ENCODE results near the gene C2CD3. TPM values are rescaled to one million over a fixed set of nuclear protein-coding genes. Genes with fewer than 3 reads are reported as not detected.

C2CD3 gene
- total RNA-seq, 4 donors from 2014 or later = 16.8 to 50.3 (median 29.0) TPM

DNA sequence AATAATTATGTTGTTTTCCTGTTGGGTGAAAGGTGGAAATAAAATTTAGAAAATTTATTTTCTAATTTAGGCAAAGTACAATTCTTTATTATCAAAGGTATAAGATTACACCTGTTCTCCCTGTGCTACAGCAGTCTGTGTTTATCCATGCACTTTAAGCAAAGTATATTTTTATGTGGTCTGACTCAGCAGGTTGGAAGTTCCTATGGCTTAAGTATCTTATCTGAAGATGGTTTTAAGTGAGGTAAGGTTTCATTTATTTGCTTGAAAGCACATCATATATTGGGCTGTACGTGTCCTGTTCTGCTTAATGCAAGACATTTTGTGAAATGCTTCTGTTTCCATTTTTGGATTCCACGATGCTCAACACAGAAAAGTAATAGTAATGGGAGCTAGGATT lies 14.9 kb upstream of the C2CD3 start:
- Histone ChIP-seq H3K27ac (no peak overlapping the region), H3K9me3 (no peaks in the 10 kb centered on the region), H3K36me3 (no peaks in the 10 kb centered on the region), H3K27me3 (no peaks in the 10 kb centered on the region), H3K4me3 (no peak overlapping the region), H3K4me1 (no peaks in the 10 kb centered on the region)
- no peak for TF ChIP-seq POLR2A (IDR thresholded peaks at IDR 0.05)
- TF ChIP-seq, protein P1, sequence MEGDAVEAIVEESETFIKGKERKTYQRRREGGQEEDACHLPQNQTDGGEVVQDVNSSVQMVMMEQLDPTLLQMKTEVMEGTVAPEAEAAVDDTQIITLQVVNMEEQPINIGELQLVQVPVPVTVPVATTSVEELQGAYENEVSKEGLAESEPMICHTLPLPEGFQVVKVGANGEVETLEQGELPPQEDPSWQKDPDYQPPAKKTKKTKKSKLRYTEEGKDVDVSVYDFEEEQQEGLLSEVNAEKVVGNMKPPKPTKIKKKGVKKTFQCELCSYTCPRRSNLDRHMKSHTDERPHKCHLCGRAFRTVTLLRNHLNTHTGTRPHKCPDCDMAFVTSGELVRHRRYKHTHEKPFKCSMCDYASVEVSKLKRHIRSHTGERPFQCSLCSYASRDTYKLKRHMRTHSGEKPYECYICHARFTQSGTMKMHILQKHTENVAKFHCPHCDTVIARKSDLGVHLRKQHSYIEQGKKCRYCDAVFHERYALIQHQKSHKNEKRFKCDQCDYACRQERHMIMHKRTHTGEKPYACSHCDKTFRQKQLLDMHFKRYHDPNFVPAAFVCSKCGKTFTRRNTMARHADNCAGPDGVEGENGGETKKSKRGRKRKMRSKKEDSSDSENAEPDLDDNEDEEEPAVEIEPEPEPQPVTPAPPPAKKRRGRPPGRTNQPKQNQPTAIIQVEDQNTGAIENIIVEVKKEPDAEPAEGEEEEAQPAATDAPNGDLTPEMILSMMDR (IDR thresholded peaks at IDR 0.05) = no peak
- no peak for DNase-seq

DNA sequence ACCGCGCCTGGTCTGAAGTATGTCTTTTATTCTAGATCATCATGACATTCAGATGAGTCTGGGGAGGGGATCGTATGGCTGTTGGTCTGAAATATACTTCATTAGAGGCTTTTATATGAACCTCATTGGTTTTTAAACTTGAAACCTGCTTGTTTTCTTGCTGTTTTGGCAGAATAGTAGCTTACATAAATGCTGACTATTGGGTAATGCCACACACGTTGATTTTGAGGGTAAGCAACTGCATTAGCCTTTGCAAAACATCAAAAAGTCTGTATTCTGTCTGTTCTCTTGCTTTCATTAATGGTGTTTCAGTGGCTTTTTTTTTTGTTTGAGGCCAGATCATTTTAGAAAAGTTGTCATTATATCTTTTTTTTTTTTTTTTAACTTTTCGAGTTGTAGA lies 14.5 kb upstream of the C2CD3 start:
- no peak overlapping the region for H3K4me3 ChIP-seq
- DNase-seq = no peak
- no peaks in the 10 kb centered on the region for H3K36me3 ChIP-seq
- H3K4me1 ChIP-seq = no peaks in the 10 kb centered on the region
- no peaks in the 10 kb centered on the region for H3K9me3 ChIP-seq
- no peak overlapping the region for H3K27ac ChIP-seq
- TF ChIP-seq POLR2A (IDR thresholded peaks at IDR 0.05) = no peak
- TF ChIP-seq, protein P1 (IDR thresholded peaks at IDR 0.05) = no peak
- no peaks in the 10 kb centered on the region for H3K27me3 ChIP-seq

DNA sequence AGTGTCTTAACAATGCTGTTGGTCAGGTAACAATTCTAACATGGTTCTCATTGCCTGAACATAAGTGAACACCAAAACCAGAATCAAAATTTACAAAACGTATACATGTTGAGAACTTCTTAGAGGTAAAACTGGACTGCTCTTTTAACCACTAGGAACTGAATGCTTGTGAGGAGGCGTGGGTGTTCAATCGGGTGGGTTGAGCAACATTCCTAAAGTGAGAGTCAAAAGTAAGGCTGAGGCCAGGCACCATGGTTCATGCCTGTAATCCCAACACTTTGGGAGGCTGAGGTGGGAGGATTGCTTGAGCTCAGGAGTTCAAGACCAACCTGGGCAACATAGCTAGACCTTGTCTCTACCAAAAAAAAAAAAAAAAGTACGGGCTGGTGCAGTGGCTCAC lies 11.8 kb upstream of the C2CD3 start:
- Histone ChIP-seq H3K9me3 (no peaks in the 10 kb centered on the region), H3K4me3 (no peak overlapping the region), H3K4me1 (no peaks in the 10 kb centered on the region), H3K36me3 (no peaks in the 10 kb centered on the region), H3K27ac (no peak overlapping the region), H3K27me3 (no peaks in the 10 kb centered on the region)
- no peak for DNase-seq
- TF ChIP-seq, protein P1 (IDR thresholded peaks at IDR 0.05) = no peak
- no peak for TF ChIP-seq POLR2A (IDR thresholded peaks at IDR 0.05)

DNA sequence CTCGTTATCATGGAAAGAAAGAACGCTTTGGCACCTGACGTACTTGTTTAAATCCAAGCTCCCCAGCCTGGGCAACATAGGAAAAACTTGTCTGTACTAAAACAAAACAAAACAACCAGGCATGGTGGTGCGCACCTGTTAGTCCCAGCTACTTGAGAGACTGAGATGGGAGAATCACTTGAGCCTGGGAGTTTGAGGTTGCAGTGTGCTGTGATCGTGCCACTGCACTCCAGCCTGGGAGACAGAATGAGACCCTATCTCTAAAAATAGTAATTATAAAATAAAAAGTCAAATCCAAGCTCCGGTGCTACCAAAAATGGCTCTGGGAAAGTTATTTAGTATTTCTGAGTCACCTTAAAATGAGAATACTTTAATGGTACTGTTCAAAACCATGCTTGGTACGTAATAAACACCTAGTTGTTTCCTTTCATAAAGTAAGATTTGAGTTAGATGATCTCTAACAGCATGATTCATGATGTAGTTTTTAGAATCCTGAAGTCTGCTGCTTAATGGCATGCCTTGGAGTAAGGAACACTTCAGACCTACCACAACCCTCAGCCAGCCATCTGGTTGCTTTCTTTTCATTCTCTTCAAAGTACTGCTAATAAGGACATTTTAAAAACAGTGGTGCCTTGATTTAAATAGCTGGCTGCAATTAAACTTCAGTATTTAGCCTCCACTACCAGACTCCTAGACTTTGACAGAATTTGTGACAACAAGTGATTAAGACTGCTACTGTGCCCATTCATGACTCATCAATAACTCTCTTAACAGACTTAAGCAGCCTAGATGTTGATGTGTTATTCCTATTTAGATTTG lies 8.6 kb upstream of the C2CD3 start:
- H3K9me3 ChIP-seq = no peaks in the 10 kb centered on the region
- no peak overlapping the region for H3K27ac ChIP-seq
- no peak for TF ChIP-seq POLR2A (IDR thresholded peaks at IDR 0.05)
- TF ChIP-seq, protein P1 (IDR thresholded peaks at IDR 0.05) = no peak
- H3K36me3 ChIP-seq = no peaks in the 10 kb centered on the region
- no peak for DNase-seq
- H3K4me1 ChIP-seq = no peaks in the 10 kb centered on the region
- no peak overlapping the region for H3K4me3 ChIP-seq
- H3K27me3 ChIP-seq = no peaks in the 10 kb centered on the region

DNA sequence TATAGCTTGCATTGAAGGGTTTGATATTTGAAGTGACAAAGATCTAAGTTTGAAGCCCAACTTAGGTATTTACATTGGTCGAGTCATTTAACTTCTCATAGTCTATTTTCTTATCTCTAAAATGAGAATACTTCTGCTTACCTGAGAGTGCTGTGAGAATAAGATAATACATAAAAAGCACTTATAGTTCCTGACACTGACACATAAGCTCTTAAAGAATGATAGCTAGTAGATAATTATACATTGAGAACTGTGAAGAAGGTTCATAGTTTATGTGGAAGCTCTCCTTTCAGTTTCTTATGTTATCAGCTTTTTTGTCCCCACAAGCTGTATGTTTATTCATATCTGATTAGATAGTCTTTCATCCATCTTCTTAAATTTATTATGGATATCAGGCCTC lies 5.1 kb upstream of the C2CD3 start:
- no peaks in the 10 kb centered on the region for H3K9me3 ChIP-seq
- H3K36me3 ChIP-seq = no peaks in the 10 kb centered on the region
- no peak for DNase-seq
- H3K27me3 ChIP-seq = no peaks in the 10 kb centered on the region
- H3K4me1 ChIP-seq = peaks cover 0 to 8% (median 0%) of the 10 kb centered on the region in 4 donors
- H3K4me3 ChIP-seq = no peak overlapping the region
- no peak overlapping the region for H3K27ac ChIP-seq
- TF ChIP-seq POLR2A (IDR thresholded peaks at IDR 0.05) = no peak
- TF ChIP-seq, protein P1 (IDR thresholded peaks at IDR 0.05) = no peak
